GM10266 (cell line): ENCODE results near the gene MARCHF3.

Experiments
- DNase-seq: peaks from one replicate; pipeline ENCODE4 v3.0.0; 2012; ENCODE audit errors: extremely low spot score
- CTCF ChIP-seq: IDR thresholded peaks from 2 replicates; pipeline ENCODE4 v1.5.1; 2012; ENCODE audit warnings: mild to moderate bottlenecking, low read depth; ENCODE audit not compliant: control insufficient read depth, insufficient read depth; ENCODE audit errors: missing control alignments

The MARCHF3 gene

GRCh38 chr5:126931963-126932660 lies 98.2 kb downstream of the MARCHF3 start:
- DNase-seq, result no peak
- TF ChIP-seq CTCF, result no peak

- no peak for DNase-seq
- no peak for TF ChIP-seq CTCF
Measured at GRCh38 chr5:126928041-126928440, 102.3 kb downstream of the MARCHF3 start.

GRCh38 chr5:126927429-126927828 lies 102.9 kb downstream of the MARCHF3 start:
- no peak for TF ChIP-seq CTCF
- DNase-seq, result no peak

- DNase-seq, result no peak
- no peak for TF ChIP-seq CTCF
Measured at GRCh38 chr5:126926187-126926586, 104.2 kb downstream of the MARCHF3 start.

GRCh38 chr5:126925482-126925881 lies 104.9 kb downstream of the MARCHF3 start:
- no peak for TF ChIP-seq CTCF

GRCh38 chr5:126924331-126925033 lies 105.9 kb downstream of the MARCHF3 start:
- no peak for TF ChIP-seq CTCF

More at GRCh38 chr5:126925482-126925881, 104.9 kb downstream of the MARCHF3 start:
- DNase-seq, result no peak

More at GRCh38 chr5:126924331-126925033, 105.9 kb downstream of the MARCHF3 start:
- DNase-seq, result no peak
